ENCODE measurements around the gene NR2F2. TPM values are rescaled to one million over a fixed set of nuclear protein-coding genes. Genes with fewer than 3 reads are reported as not detected.

The NR2F2 gene
- polyA plus RNA-seq, 1 donor (not counting 4 experiments of a cell fraction or from before 2014, with no cell fraction given), result 19.5 TPM

DNA sequence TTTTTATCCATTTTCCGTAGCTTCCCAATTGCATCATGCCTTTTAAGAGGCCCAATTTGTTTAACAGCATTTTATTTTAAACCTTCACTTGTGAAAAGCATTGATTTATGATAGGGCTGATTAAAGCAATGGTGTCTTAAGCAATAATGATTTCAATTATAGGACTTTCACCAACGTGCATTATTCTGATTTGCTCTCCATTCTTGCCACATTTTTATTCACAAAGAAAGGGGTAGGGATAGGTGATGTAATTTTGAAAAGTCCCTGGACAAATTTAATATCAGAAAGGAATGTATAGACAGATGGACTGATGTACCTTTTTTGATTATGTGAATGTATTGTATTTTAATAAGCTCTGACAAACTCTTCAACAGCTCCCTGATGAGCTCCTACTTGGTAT lies 37.9 kb upstream of the NR2F2 start:
- TF ChIP-seq, protein P1, sequence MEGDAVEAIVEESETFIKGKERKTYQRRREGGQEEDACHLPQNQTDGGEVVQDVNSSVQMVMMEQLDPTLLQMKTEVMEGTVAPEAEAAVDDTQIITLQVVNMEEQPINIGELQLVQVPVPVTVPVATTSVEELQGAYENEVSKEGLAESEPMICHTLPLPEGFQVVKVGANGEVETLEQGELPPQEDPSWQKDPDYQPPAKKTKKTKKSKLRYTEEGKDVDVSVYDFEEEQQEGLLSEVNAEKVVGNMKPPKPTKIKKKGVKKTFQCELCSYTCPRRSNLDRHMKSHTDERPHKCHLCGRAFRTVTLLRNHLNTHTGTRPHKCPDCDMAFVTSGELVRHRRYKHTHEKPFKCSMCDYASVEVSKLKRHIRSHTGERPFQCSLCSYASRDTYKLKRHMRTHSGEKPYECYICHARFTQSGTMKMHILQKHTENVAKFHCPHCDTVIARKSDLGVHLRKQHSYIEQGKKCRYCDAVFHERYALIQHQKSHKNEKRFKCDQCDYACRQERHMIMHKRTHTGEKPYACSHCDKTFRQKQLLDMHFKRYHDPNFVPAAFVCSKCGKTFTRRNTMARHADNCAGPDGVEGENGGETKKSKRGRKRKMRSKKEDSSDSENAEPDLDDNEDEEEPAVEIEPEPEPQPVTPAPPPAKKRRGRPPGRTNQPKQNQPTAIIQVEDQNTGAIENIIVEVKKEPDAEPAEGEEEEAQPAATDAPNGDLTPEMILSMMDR (optimal IDR thresholded peaks at IDR 0.05 in 1 of 3, IDR thresholded peaks at IDR 0.05 in 1 of 3, conservative IDR thresholded peaks at IDR 0.05 in 1 of 3; ENCODE audit: extremely low read depth in 1 of 3, insufficient read depth in 2 of 3, low read length in 3 of 3), result no peak
- TF ChIP-seq EZH2 (IDR thresholded peaks at IDR 0.05; ENCODE audit: low read length), result no peak
- dilution Hi-C loops (cut with MboI; ENCODE audit: extremely low pct_ligation_motif_present, low sequenced_read_pairs), result no loop called here
- DNase-seq (ENCODE audit: low read depth, low spot score) (no peak), FAIRE-seq (no peak)
- no peaks in the 10 kb centered on the region for H4K20me1 ChIP-seq (ENCODE audit: control insufficient read depth, extremely low read depth, insufficient read depth, low read length)
- no peaks in the 10 kb centered on the region for H3K4me1 ChIP-seq (ENCODE audit: control insufficient read depth, extremely low read depth, insufficient read depth, low read length)
- H2AFZ ChIP-seq (ENCODE audit: control insufficient read depth, low read length), result no peak overlapping the region
- no peak overlapping the region for H3K27ac ChIP-seq (ENCODE audit: control insufficient read depth, insufficient read depth, low read length)
- no peaks in the 10 kb centered on the region for H3K9me3 ChIP-seq (ENCODE audit: control insufficient read depth, low read depth, low read length)
- H3K36me3 ChIP-seq (ENCODE audit: control insufficient read depth in 2 of 2, extremely low read depth in 1 of 2, insufficient read depth in 2 of 2, low read length in 2 of 2), result no peaks in the 10 kb centered on the region
- H3K4me2 ChIP-seq (ENCODE audit: control insufficient read depth, extremely low read depth, insufficient read depth, low read depth, low read length), result no peak overlapping the region
- no peaks in the 10 kb centered on the region for H3K27me3 ChIP-seq (ENCODE audit: control insufficient read depth, extremely low read depth, insufficient read depth, low read length)
- H3K9me1 ChIP-seq (ENCODE audit: control insufficient read depth, extremely low read depth, insufficient read depth, low read length), result no peaks in the 10 kb centered on the region
- no peak overlapping the region for H3K4me3 ChIP-seq (ENCODE audit: control insufficient read depth in 2 of 3, extremely low read depth in 1 of 3, insufficient read depth in 2 of 3, low read depth in 1 of 3, low read length in 3 of 3)
- no peak overlapping the region for H3K9ac ChIP-seq (ENCODE audit: control insufficient read depth, extremely low read depth, insufficient read depth, low read length)
- H3K79me2 ChIP-seq (ENCODE audit: control insufficient read depth, insufficient read depth, low read length), result no peaks in the 10 kb centered on the region

DNA sequence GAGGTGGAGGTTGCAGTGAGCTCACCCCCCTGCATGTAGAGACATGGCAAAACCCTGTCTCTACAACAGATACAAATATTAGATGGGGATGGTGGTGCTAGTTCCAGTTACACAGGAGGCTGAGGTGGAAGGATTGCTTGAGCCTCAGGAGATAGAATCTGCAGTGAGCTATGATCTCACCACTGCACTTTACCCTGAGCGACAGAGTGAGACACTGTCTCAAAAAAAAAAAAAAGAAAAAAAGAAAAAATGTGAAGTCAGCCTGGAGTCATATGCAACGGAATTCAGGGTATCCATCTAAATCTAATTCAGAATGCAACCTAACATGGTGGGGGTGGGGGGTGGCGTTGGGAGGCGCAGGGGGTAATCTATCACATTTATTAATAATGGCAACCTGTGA lies 37.1 kb upstream of the NR2F2 start:
- TF ChIP-seq, protein P1 (optimal IDR thresholded peaks at IDR 0.05 in 1 of 3, IDR thresholded peaks at IDR 0.05 in 1 of 3, conservative IDR thresholded peaks at IDR 0.05 in 1 of 3; ENCODE audit: extremely low read depth in 1 of 3, insufficient read depth in 2 of 3, low read length in 3 of 3), result no peak
- no peak for TF ChIP-seq EZH2 (IDR thresholded peaks at IDR 0.05; ENCODE audit: low read length)
- FAIRE-seq (no peak), DNase-seq (ENCODE audit: low read depth, low spot score) (no peak)
- Histone ChIP-seq H3K9me3 (ENCODE audit: control insufficient read depth, low read depth, low read length) (peaks cover 3% of the 10 kb centered on the region), H2AFZ (ENCODE audit: control insufficient read depth, low read length) (no peak overlapping the region), H3K9ac (ENCODE audit: control insufficient read depth, extremely low read depth, insufficient read depth, low read length) (no peak overlapping the region), H3K4me1 (ENCODE audit: control insufficient read depth, extremely low read depth, insufficient read depth, low read length) (no peaks in the 10 kb centered on the region), H3K9me1 (ENCODE audit: control insufficient read depth, extremely low read depth, insufficient read depth, low read length) (no peaks in the 10 kb centered on the region), H3K79me2 (ENCODE audit: control insufficient read depth, insufficient read depth, low read length) (no peaks in the 10 kb centered on the region), H3K27ac (ENCODE audit: control insufficient read depth, insufficient read depth, low read length) (no peak overlapping the region), H4K20me1 (ENCODE audit: control insufficient read depth, extremely low read depth, insufficient read depth, low read length) (no peaks in the 10 kb centered on the region), H3K36me3 (ENCODE audit: control insufficient read depth in 2 of 2, extremely low read depth in 1 of 2, insufficient read depth in 2 of 2, low read length in 2 of 2) (no peaks in the 10 kb centered on the region), H3K4me3 (ENCODE audit: control insufficient read depth in 2 of 3, extremely low read depth in 1 of 3, insufficient read depth in 2 of 3, low read depth in 1 of 3, low read length in 3 of 3) (no peak overlapping the region), H3K27me3 (ENCODE audit: control insufficient read depth, extremely low read depth, insufficient read depth, low read length) (no peaks in the 10 kb centered on the region), H3K4me2 (ENCODE audit: control insufficient read depth, extremely low read depth, insufficient read depth, low read depth, low read length) (no peak overlapping the region)
- dilution Hi-C loops (cut with MboI; ENCODE audit: extremely low pct_ligation_motif_present, low sequenced_read_pairs), result no loop called here

Data from keratinocyte (primary cell).